RCC 7860 (cell line): ENCODE results near the gene SNX25.
"Not testable (repeated sequence)": the region's sequence is repeated elsewhere in the genome, so short reads cannot be mapped to it uniquely, and the experiment has no call there.

Source experiments
- DNase-seq: peaks from one replicate; pipeline ENCODE4 v3.0.0-alpha.2; 2015; ENCODE audit warnings: low spot score
- FAIRE-seq: peaks from 2 replicates; lab custom pipeline; 2012; peaks lifted over from hg19 to GRCh38; lab: Jason Lieb, UNC

SNX25 gene

DNA sequence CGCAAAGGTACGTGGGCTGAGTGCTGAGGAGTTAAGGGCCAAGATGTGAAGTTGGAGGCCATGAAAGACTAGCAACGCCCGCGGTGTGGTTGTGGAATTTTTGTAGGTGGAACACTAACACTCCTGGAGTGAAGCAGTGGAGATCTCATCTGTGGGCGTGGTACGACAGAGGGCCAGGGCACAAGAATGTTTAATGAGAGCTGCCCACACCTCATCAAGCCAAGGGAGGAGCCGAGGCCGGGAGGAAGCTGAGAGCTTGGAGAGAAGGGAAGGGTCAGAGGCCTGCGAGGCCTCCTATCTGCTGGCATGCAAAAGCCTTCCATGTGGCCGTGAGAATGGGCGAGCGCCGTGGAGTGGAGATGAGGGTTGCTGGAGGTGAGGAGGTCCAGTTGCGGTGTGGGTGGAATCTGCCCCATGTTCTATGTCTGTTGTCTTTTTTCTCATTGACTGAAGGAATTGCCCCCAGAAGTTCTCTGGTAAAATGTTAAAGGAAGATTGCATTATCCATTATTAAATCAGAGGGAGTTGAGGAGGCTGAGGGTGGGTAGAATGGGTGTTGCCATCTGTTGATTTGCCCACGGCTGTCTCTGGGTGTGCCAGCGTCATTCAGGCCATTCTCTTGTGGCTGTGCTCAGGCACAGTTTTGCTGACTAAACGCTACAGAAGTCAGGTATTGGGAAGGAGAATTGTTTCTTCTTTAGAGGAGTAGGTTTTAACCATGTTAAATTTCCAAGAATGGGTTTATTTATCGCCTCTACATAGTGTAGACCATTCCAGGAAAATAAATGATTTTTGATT, 19.8 kb downstream of the SNX25 start:
- DNase-seq (no peak), FAIRE-seq (no peak)

DNA sequence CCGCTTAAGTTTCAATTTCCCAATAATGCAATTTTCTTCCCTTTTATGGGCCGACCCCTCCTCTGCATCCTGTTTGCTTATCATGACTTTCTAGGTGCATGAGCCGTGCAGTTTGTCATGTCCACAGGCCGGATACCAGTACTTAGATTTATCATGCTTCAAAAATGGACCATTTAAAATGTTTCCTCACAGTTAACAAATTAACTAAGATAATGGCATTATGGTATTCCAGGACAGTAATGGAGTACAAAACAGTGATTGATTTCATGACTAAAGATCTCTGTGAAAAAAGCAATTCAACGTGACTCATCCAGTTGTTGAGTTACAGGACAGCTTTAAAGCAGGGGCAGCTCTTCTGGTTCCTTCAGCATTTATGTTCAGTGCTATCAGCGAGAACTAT, 23.0 kb downstream of the SNX25 start:
- DNase-seq = peak; percentile 23
- peak; percentile 63 for FAIRE-seq

DNA sequence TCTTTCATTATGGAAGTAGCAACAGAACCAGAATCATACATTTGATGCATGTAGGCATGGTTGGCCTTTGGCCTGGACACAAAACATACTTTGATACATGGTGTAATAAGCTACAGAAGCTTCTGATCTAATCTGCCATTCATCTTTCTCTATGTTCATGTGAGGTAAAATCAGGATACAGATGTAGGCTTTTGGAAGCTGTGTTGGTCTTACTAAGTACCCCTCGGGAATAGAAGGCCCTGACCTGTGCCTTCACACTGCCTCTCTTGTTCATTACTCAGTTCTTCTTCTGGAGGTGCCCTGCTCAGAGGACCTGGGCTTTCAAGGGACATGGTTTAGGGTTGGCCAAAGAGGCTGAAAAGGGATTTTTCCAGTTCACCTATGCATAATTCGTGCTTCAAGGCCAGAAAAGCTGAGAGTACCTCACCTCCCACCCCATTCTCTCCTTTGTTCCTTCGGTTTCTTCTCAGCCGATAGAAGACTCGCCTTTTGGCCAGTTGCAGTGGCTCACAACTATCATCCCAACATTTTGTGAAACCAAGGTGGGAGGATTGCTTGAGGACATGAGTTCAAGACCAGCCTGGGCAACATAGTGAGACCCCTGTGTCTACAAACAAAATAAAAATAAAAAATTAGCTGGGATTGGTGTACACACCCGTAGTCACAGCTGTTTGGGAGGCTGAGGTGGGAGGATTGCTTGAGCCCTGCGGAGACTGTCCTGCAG, 25.9 kb downstream of the SNX25 start:
- FAIRE-seq = no peak
- DNase-seq = no peak

GRCh38 chr4:185235843-185236503, 26.6 kb downstream of the SNX25 start:
- FAIRE-seq = no peak
- DNase-seq = no peak

DNA sequence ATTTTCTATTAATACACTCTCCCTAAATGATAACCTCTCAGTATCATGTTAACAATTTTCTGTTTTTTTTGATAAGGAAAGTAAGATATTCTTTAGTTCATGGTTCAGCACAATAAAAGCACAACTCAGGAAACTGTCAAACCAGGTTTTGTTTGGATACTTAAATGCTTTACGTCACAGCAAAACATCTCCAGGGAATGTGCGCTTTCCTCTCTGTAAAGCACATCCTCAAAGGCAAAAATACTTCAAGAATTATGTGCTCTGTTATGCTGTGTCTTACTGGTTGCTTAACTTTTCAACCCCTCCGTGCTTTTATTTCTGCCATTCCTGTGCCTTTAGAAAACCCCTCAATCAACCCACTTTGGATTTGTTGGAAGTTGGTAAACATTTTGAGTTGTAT, 27.8 kb downstream of the SNX25 start:
- DNase-seq (no peak), FAIRE-seq (no peak)

DNA sequence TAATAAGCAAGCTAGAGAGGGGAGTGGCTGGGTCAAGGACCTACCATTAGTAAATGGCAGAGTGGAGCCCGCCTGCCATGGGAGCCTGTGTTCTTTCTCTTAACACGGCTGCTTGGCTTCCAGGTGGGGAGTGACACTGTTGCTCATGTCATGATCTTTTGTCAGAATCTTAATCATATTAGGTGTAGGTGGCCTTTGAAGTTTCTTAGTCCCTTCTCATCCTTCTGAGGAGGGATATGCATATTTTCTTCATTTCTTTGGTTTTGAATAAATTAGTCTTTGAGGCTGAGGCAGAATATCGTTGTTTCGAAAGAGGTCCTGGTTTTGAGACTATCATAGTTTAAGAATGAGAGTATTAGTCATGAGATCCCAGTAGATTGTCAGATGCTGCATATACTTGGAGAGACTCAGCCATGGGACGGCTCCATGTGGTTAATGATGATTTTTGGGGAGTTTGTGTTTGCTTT, 28.9 kb downstream of the SNX25 start:
- DNase-seq = no peak
- no peak for FAIRE-seq

DNA sequence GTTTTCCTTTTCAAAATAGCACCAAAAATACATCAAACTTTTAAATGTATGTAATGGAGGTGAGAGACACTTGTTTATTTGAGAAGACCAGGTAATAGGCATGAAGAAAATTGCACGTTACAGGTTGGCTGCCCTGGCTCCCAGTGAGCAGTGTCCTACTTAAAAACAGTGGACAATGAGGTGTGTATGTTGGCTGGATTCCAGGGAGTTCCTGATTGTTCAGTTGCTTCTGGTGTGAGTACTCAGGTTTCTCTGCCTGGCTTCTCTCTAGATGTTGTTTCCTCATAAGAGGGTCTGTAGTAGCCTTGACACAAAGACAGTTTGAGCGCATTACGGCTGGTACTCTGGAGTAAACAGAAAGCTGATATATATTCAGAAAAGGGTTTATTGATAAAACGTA, 29.4 kb downstream of the SNX25 start:
- DNase-seq (no peak), FAIRE-seq (no peak)

GRCh38 chr4:185240486-185240885, 31.1 kb downstream of the SNX25 start:
- DNase-seq, FAIRE-seq: not testable (repeated sequence)

- DNase-seq = no peak
- FAIRE-seq = no peak
Measured at GRCh38 chr4:185242749-185243533, 33.5 kb downstream of the SNX25 start.

- DNase-seq = no peak
- FAIRE-seq = no peak
Measured at GRCh38 chr4:185243879-185244278, 34.5 kb downstream of the SNX25 start.

DNA sequence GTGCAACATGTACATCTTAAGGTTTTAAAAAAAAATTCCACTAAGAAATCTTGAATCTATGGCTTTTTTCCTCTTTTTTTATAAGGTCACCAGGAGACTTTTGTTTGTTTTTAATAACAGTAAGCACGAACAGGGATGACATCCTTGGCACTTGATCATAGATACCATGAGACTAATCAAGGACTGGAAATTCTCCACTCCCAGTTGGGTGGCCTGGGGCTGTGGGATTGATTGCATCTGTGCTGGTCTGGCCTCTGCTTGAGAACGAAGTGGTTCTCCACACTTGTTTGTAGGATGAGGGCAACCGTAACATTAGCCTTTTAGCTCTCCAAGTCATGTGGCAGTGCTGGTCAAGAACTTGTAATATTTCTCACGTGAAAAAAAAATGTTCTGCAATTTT, 35.4 kb downstream of the SNX25 start:
- DNase-seq (no peak), FAIRE-seq (no peak)

DNA sequence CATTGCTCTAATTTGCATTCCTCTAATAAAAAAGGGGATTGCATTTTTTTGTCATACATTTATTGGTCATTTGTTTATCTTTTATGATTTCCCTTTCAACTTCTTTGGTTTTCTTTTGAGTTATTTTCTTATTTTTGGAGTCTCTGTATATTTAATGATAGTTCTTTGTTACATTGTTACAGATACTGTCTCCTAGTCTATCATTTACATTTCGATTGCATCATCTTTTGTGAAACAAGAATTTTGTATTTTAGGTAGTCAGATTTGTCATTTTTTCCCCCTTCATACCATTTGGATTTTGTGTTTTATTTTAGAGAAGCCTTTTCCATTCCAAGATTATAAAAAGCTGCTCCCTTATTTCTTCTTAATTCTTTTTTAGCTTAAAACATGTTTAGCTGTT, 37.1 kb downstream of the SNX25 start:
- no peak for FAIRE-seq

GRCh38 chr4:185247151-185247550, 37.8 kb downstream of the SNX25 start:
- DNase-seq = no peak
- FAIRE-seq = no peak

More for the DNA sequence above, 37.1 kb downstream of the SNX25 start:
- DNase-seq = no peak

DNA sequence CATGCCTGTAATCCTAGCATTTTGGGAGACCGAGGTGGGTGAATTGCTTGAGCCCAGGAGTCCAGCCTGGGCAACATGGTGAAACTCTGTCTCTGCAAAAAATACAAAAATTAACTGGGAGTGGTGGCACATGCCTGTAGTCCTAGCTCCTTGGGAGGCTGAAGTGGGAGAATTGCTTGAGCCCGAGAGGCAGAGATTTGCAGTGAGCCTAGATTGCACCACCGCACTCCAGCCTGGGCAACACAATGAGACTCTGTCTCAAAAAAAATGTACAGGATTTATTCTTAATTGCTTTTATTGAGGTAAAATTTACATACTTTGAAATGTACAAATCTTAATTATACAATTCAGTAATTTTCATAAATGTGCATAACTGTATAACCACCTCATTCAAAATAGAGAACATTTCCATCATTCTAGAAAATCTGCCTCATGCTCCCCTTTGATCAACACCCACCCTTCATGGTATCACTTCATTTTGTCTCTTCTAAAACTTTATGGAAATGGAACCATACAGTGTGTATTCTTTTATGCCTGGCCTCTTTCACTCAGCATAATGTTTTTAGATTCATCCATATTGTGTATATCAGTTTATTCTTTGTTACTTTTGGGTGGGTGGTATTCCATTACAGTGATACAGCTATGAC, 39.1 kb downstream of the SNX25 start:
- FAIRE-seq (no peak), DNase-seq (no peak)

DNA sequence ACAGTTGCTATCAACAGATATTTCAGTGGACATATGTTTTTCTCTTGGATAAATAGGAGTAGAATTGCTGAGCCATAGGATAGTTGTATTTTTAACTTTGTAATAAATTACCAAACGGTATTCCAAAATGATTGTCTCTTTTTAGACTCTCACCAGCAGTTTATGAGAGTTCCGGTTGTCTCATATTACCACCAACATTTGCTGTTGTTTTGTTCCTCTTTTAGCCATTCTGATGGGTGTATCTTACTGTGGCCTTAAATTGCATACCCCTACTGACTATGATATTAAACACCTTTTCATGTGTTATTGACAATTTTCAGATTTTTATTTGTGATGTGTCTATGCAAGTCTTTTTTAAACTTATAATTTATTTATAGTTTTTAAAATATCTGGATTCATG, 39.7 kb downstream of the SNX25 start:
- DNase-seq = no peak

GRCh38 chr4:185254434-185254833, 45.0 kb downstream of the SNX25 start:
- FAIRE-seq = no peak

More for the DNA sequence above, 39.7 kb downstream of the SNX25 start:
- FAIRE-seq = no peak

DNA sequence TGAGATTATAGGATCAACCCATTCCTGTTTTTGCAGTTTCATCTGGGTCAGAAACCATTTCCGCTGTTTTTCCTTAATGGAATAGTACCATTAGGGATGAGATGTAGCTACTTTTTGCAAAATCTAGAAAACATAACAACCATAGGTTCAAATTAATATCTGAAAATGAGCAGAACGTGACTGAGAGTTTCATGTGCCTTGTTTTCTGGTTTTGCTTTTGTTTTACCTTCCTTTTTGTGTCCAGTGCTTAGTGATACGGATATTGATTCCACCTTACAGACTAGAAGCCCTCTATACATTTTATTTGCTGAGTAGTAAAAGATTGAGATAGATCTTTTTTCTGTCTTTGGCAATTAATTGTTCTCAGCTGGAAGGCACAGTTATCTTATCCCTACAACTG, 46.5 kb downstream of the SNX25 start:
- no peak for DNase-seq
- FAIRE-seq = no peak

More at GRCh38 chr4:185254434-185254833, 45.0 kb downstream of the SNX25 start:
- no peak for DNase-seq

- no peak for FAIRE-seq
Measured at GRCh38 chr4:185256446-185256845, 47.0 kb downstream of the SNX25 start.

DNA sequence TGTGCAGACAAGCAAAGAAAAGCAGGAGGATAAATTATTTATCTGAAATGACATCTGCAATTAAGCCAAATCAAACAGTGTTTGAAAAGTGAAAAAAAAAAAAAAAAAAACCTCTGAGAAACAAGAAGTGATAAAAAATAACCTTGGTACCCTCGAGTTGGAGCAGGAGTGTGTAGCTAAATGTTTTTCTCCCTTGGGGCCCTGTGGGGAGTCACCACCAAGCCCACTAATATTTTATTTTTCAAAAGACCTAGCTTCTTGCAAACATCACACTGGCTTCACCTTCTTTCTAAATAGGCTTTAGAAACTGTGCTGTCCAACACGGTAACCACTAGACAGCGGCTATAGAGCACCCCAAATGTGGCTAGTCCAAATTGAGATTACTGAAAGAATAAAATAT, 47.7 kb downstream of the SNX25 start:
- FAIRE-seq = no peak
- DNase-seq = no peak

More at GRCh38 chr4:185256446-185256845, 47.0 kb downstream of the SNX25 start:
- peak; percentile 3 for DNase-seq

DNA sequence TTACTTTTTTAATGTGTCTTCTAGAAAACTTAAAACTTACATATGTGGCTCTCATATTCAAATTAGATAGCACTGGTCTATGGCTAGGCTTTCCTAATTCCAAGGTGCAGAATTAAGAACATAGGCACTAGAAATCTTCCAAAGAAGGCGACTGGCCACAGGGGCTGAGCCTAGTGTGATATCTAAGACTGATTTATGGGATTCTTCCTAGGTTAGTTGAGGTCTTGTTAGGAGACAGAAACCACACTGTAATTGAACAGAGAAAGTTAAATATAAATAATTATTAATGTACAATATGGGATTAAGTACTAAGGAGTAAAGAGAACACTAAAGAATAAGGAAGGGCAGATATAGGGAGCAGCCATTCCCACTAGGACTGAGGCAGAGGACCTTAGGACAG, 48.3 kb downstream of the SNX25 start:
- DNase-seq = no peak
- FAIRE-seq = no peak
